HG03460 (cell line): Measurements from ENCODE around the gene ACBD3.

Experiments used
- ATAC-seq: cut with Tn5 transposase; IDR thresholded peaks from one replicate; pipeline ENCODE4 v1.9.1; 2021; ENCODE audit not compliant: unreplicated experiment

Gene ACBD3

GRCh38 chr1:226202246-226202645 lies 15.7 kb upstream of the ACBD3 start:
- ATAC-seq = no peak

DNA sequence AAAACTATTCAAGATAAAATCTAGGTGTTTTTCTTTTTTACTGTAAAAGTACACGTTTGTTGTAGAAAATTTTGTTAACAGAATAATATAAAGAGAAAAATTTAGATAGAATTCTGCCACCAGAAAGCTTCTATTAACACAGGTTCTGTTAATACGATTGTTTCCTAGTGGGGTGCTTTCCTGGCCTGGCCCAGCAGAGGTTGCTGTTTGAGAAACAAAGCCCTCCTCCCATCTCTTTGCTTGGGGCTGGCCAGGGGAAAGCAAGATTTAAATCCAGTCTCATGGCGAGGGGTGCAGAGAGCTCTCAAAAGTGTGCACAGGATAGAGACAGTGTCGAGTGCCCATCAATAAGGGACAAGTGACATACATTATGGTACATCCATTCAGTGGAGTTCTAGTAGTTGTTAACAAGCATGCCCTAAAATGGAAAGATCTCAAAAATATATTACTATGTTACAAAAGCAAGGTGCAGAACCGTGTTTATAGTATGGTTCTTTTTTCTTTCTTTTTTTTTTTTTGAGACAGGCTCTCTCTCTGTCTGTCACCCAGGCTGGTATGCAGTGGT lies 14.6 kb upstream of the ACBD3 start:
- ATAC-seq = no peak

- no peak for ATAC-seq
Measured at GRCh38 chr1:226199971-226200370, 13.4 kb upstream of the ACBD3 start.

DNA sequence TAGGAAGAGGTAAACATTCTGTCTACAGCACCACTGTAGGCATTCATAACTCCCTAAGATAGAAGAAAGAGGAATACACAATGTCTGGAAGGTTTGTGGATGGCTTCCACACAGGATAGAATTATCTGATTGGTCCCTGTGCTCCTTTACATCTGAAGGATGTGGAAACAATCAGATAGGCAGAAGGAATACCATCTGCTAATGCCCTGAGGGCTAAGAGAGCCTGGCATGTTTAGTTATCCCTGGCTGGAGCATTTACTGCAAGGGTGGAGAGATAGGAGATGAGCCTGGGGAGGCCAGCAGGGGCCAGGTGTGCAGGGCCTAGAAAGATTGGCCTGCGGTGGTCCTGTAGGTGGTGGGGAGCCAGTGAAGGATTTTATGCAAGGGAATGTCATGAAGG lies 8.6 kb upstream of the ACBD3 start:
- no peak for ATAC-seq

- no peak for ATAC-seq
Measured at GRCh38 chr1:226187380-226187779, 839 bp upstream of the ACBD3 start.

DNA sequence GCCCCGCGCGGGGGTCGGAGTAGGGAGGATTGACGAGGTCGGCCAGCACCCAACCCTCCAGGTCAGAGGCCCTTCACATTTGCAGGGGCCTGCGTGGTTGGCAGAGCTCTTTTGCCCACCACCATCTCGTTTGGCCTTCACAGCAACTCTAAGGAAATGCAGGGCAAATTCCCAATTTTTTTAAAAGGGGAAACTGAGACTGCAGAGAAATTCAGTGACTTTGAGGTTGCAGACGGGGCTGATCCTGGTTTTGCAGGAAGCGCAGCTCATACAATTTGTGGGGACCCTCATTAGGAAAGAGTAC lies 430 bp upstream of the ACBD3 start:
- no peak for ATAC-seq

DNA sequence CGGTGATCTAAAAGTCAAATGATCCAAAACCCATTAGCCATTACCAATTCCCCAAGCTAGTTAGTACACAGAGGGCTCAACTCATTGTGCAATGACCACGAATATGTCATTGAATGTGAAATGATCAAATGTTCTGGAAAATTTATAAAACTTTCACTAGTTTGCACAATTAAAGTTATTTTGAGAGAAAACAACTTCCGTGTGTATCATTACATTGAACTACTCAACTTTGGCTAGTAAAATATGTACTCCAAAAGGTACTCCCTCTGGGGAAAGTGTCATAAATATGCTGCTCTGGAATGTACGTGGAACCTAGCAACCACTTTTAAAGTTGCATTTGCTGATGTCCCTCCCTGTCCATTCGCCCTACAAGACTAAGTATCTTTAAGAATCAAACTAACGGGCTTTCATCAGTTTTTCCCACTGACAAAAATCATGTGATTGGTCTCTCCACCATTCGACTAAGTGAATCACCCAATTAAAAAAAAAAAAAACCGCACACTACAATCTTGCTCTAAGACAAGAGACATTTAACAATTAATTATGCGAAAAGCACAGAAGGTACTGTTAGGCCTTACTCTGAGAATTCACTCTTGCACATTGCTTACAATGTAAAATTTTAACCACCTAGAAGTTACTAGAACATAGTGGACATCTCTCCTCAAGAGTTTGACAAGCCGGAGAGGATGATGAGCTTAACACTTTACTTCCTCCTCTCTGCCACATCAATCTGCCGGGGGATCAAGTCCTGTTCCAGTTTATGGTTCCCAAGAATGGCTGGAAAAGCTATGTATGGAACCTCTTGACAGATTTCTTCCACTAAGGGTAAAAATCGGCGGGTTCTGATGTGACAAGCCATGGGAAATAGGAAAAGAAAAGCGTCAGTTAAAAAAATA lies 1.2 kb downstream of the ACBD3 start:
- no peak for ATAC-seq

DNA sequence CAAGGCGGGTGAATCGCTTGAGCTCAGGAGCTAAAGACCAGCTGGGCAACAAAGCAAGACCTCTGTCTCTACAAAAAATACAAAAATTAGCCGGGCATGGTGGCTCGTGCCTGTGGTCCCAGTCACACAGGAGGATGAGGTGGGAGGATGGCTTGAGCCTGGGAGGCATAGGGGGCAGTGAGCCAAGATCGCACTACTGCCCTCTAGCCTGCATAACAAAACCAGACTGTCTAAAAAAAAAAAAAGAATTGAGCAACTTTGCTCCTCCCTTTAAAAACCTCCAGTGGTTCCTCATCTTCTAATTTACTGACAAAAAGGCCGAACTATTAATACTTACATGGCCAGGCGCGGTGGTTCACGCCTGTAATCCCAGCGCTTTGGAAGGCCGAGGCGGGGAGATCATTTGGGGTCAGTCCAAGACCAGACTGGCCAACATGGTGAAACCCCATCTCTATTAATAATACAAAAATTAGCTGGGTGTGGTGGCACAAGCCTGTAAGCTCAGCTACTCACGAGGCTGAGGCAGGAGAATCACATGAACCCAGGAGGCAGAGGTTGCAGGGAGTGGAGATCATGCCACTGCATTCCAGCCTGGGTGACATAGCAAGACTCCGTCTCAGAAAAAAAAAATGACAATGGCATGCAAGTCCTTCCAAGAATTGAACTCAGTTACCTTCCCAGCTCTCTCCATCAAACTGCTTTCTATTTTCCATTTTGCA lies 4.4 kb downstream of the ACBD3 start:
- ATAC-seq = no peak

GRCh38 chr1:226176870-226177269 lies 9.7 kb downstream of the ACBD3 start:
- no peak for ATAC-seq

DNA sequence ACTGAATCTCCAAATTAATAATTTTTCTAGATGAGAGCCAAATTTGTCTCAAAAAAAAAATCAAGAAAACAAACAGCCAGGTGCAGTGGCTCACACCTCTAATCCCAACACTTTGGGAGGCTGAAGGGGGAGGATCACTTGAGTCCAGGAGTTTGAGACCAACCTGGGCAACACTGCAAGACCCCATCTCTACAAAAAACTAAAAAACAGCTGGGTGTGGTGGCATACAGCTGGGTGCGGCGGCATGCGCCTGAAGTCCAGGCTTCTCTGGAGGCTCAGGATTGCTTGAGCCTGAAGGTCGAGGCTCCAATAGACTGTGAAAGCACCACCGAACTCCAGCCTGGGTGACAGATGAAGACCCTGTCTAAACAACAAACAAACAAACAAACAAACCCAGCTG lies 14.0 kb downstream of the ACBD3 start:
- ATAC-seq = no peak

DNA sequence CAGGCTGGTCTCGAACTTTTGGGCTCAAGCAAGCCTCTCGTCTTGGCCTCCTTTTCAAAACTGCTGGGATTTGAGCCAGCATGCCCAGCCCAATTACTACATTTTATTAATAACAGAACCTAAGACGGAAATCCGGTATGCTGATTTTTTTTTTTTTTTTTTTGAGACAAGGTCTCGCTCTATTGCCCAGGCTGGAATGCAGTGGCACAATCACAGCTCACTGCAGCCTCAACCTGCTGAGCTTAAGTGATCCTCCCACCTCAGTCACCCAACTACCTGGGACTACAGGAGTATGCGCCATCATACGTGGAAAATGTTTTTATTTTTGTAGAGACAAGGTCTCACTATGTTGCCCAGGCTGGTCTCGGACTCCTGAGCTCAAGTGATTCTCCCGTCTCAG lies 20.2 kb downstream of the ACBD3 start:
- ATAC-seq = no peak

DNA sequence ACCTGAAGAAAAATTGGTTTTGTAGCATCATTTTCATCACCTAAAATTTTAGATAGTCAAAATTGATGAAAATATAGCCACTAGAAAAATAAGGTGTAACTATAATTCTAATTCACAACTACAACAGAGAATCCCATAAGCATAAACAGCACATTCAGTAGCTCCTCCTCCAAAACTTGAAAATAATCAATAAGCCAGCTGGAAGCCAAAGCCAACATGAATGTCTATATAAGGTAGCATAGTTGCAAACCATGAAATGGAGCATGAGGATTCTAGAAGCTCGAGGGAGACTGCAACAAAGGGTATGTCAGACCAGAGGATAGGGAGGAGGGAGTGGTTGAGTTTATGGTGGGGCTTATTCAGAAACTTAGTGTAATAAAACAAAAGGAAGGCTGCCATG lies 22.4 kb downstream of the ACBD3 start:
- ATAC-seq = no peak

GRCh38 chr1:226162898-226163297 lies 23.6 kb downstream of the ACBD3 start:
- ATAC-seq = no peak

GRCh38 chr1:226158983-226159382 lies 27.6 kb downstream of the ACBD3 start:
- no peak for ATAC-seq

- no peak for ATAC-seq
Measured at GRCh38 chr1:226158457-226158856, 28.1 kb downstream of the ACBD3 start.

DNA sequence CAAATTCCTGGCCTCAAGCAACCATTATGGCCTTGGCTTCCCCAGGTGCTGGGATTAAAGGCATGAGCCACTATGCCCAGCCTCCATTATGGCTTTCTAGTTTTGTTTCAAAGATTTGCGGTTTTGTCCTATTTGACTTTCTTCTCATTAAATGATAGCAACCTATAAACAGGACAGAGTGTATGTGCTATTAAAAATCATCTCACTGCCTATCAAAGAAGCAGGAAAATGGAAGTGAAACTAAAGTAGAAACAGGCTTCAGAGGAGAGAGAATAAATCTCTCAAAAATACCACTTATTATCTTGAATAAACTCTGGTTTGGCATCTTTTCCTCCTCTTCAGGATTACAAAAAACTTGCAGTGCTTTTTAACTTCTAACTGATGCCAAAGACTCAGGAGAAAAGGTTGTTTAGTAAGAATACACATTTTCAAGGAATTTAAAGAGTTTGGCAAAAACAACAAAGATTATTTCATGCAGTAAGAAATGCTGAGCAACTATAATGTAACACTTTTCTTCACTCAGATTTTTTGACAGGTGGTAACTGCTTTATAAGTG lies 28.7 kb downstream of the ACBD3 start:
- no peak for ATAC-seq

GRCh38 chr1:226154593-226154992 lies 31.9 kb downstream of the ACBD3 start:
- ATAC-seq = no peak

- ATAC-seq = no peak
Measured at GRCh38 chr1:226149806-226150205, 36.7 kb downstream of the ACBD3 start.

DNA sequence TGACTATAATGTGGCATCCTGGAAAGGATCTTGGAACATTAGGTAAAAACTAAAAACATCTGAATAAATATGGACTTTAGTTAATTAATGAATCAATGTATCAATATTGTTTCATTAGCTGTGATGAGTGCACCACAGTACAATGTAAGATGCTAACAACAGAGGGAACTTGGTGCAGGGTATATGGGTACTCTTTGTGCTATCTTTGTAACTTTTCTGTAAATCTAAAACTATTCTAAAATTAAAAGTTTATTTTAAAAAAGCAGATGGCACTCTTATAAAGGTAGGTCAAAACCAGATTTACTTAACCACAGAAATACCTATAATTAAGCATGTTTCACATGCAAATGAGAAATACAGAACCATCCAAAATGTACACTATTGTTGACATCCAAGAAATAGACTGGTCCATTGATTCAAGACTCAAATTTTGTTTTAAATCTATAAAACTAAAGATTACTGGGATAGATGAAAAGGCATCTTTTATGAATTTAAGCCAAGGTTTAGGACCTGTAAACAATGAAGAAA lies 38.4 kb downstream of the ACBD3 start:
- no peak for ATAC-seq

GRCh38 chr1:226144045-226144444 lies 42.5 kb downstream of the ACBD3 start:
- no peak for ATAC-seq

DNA sequence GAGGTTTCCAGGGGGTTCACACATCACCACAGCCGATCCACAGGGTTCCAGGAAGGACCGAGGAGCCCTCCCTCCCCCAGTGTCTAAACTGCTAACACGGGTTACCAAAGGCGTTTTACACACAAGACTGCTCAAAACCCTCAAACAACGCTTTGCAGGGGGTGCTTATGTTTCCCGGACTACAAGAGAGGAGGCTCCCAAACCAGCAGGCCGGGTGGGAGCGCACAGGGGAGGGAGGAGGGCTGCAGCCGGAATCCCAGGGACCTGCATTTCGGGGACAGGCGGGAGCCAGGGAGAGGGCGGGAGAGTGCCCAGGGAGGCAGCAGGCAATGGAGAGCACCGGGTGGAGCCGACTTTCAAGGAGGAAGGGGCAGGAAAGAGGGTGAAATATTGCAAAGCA lies 50.8 kb downstream of the ACBD3 start:
- no peak for ATAC-seq
